Brain microvascular endothelial cell (primary cell): ENCODE results near the gene HYAL3.

ENCODE experiments used
- DNase-seq: peaks from one replicate; pipeline ENCODE4 v3.0.0-alpha.2; 2020
- H3K27ac ChIP-seq: fragments of 250-450 bp; sonication (Bioruptor Pico); 2 replicates; pipeline ENCODE4 v1.5.1; 2020; ENCODE audit warnings: mild to moderate bottlenecking, moderate library complexity
- H3K27me3 ChIP-seq: fragments of 250-450 bp; sonication (Bioruptor Pico); replicated peaks from 2 replicates; pipeline ENCODE4 v1.5.1; 2020; ENCODE audit warnings: mild to moderate bottlenecking
- H3K36me3 ChIP-seq: fragments of 250-450 bp; sonication (Bioruptor Pico); replicated peaks from 2 replicates; pipeline ENCODE4 v1.5.1; 2020; ENCODE audit warnings: mild to moderate bottlenecking
- H3K4me3 ChIP-seq: 2 replicates; pipeline ENCODE4 v1.5.1; 2011; ENCODE audit warnings: low read depth, mild to moderate bottlenecking, control low read depth, low read length, moderate library complexity
- in situ Hi-C: cut with HindIII; loops from 2 replicates; pipeline ENCODE4 v1.10.0; 2017; ENCODE audit warnings: low sequenced_read_pairs, low pct_ligation_motif_present
- TF ChIP-seq, protein P1 (sequence below): IDR thresholded peaks from 2 replicates; pipeline ENCODE4 v1.5.1; 2011; ENCODE audit warnings: low read depth, mild to moderate bottlenecking, moderate library complexity, low read length, control low read depth, inconsistent platforms; ENCODE audit errors: missing control alignments

Gene HYAL3

DNA sequence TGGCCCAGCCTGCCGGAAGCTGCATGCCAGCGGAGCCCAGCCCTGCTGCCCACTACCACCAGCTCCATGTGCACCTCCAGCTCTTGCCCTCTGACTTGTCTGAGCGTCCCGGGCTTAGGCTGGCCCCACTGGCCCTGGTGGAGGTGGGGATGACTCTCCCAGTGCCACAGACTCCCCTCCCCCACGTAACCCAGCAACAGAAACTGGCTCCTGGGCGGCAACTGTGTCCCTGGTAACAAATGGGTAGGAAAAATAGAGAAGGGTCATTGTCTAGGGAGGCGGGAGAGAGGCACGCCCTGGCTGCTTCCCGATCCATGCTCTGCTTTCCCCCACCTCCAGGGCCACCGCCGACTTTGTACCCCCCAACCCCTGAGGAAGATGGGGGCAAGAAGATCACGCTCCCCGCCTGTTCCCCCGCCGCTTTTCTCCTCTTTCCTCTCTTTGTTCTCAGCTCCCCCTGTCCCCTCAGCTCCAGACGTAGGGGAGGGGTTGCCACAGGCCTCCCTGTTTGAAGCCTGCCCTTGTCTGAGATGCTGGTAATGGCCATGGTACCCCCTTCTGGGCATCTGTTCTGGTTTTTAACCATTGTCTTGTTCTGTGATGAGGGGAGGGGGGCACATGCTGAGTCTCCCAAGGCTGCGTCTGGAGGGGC, 41.0 kb downstream of the HYAL3 start:
- H3K27ac ChIP-seq: no peak overlapping the region
- in situ Hi-C loops: no loop called here
- no peak for DNase-seq
- no peak overlapping the region for H3K4me3 ChIP-seq
- TF ChIP-seq, protein P1, sequence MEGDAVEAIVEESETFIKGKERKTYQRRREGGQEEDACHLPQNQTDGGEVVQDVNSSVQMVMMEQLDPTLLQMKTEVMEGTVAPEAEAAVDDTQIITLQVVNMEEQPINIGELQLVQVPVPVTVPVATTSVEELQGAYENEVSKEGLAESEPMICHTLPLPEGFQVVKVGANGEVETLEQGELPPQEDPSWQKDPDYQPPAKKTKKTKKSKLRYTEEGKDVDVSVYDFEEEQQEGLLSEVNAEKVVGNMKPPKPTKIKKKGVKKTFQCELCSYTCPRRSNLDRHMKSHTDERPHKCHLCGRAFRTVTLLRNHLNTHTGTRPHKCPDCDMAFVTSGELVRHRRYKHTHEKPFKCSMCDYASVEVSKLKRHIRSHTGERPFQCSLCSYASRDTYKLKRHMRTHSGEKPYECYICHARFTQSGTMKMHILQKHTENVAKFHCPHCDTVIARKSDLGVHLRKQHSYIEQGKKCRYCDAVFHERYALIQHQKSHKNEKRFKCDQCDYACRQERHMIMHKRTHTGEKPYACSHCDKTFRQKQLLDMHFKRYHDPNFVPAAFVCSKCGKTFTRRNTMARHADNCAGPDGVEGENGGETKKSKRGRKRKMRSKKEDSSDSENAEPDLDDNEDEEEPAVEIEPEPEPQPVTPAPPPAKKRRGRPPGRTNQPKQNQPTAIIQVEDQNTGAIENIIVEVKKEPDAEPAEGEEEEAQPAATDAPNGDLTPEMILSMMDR: no peak
- H3K36me3 ChIP-seq: peaks cover 55% of the 10 kb centered on the region
- no peaks in the 10 kb centered on the region for H3K27me3 ChIP-seq

DNA sequence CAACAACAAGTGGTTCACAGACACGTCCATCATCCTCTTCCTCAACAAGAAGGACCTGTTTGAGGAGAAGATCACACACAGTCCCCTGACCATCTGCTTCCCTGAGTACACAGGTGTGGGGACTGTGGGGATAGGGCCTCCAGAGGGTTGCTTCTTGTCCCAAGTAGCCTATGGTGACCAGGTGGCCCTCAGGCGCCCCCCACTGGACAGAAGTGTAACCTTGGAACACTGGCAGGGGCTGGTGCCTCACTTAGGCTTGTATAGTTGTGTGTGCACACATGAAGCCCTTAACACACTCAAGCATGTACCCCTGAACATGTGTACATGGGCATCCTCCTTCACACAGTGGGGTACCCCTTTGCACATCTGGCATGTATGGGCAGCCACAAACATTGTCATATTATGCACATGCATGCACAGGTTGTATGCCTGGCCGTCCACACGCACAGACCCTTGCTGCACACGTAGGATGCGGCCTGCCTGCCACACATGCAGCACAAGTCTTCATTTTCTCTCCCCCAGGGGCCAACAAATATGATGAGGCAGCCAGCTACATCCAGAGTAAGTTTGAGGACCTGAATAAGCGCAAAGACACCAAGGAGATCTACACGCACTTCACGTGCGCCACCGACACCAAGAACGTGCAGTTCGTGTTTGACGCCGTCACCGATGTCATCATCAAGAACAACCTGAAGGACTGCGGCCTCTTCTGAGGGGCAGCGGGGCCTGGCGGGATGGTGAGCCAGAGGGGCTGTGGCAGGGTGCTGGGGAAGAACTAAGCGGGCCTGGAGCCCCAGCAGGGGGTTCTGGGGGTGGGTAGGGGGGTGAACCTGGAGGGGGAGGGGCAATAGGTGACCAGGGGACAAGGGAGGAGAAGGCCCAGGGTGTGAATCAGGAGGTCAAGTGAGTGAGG, 42.0 kb downstream of the HYAL3 start:
- H3K27ac ChIP-seq: no peak overlapping the region
- in situ Hi-C loops: no loop called here
- no peaks in the 10 kb centered on the region for H3K27me3 ChIP-seq
- peaks cover 63% of the 10 kb centered on the region for H3K36me3 ChIP-seq
- no peak for DNase-seq
- no peak overlapping the region for H3K4me3 ChIP-seq
- TF ChIP-seq, protein P1: peak; percentile 79

DNA sequence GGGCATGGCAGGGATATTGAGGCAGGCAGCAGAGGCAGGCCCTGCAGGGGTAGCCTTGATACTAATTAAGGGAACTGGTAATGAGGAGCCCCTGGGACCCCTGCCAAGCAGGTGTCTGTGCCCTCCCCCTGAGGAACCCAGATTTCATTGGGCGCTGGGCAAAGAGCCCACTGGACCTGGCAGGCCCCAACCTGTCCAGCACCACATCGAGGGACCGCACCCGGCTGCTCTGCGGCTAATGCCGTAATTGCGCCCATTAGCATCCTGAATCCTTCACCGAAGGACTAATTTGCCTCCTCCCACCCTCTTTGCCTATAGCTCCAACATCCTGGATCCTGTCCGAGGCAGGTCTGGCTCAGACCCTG, 44.0 kb downstream of the HYAL3 start:
- DNase-seq: no peak
- peak overlapping the region; percentile 71 for H3K27ac ChIP-seq
- no peaks in the 10 kb centered on the region for H3K27me3 ChIP-seq
- H3K4me3 ChIP-seq: no peak overlapping the region
- in situ Hi-C loops: no loop called here
- peaks cover 74% of the 10 kb centered on the region for H3K36me3 ChIP-seq
- TF ChIP-seq, protein P1: no peak

DNA sequence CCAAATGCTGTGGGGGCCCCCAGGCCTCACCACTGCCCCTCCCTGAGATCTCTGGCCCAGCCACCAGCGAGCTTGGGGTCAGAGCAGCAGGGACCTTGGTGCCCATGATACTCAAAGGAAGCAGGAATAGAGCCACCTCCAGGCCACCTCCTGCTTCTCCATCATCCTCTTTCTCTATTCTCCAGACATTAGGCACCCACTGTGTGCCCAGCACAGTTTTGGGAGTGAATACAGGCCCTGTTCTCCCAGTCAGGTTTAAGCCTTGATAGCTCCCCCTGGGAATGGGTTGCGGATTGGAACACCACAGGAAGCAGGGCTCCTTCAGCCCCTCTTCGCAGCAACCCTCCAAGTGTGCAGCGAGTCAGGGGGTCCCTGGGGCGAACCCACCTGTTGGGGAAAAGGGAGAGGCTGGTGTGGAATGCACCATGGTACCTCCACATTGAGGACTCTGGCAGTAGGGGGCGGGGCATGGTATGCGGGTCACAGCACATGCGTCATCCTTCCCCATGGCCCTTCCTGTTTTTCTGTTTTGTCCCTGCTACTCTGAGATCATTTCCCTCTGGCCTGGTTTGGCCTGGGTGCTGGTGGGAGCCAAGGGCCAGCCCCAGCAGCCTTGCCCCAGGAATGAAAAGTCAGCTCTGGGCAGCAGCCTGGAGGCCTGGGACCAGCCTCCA, 44.5 kb downstream of the HYAL3 start:
- TF ChIP-seq, protein P1: peak; percentile 6
- peak; percentile 52 for DNase-seq

DNA sequence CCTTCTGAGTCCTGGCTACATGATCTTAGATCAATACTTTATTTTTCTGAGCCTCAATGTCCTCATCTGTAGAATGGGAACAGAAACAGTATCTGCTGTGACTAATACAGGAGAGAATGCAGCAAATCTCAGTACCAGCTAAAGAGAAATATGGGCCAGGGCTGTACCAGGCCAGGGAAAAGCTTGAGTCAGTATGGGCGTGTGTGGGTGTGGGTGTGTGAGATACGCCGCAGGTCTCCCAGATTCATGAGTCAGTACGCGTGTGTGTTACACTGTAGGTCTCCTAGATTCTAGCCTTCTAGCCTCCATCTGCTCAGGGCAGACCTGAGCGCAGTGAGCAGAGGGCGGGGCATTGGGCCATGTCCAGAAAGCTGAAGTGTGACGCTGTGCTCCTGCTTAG, 48.0 kb downstream of the HYAL3 start:
- DNase-seq: peak; percentile 93
- peaks cover 55% of the 10 kb centered on the region for H3K36me3 ChIP-seq

More for the DNA sequence above, 44.5 kb downstream of the HYAL3 start:
- H3K4me3 ChIP-seq: no peak overlapping the region
- H3K27ac ChIP-seq: peak overlapping the region; percentile 71
- peaks cover 74% of the 10 kb centered on the region for H3K36me3 ChIP-seq
- no peaks in the 10 kb centered on the region for H3K27me3 ChIP-seq
- in situ Hi-C loops: no loop called here

More for the DNA sequence above, 48.0 kb downstream of the HYAL3 start:
- TF ChIP-seq, protein P1: no peak
- Histone ChIP-seq H3K4me3 (no peak overlapping the region), H3K27ac (peak overlapping the region; percentile 55), H3K27me3 (no peaks in the 10 kb centered on the region)
- in situ Hi-C loops: no loop called here
